GM20431 (cell line): Measurements from ENCODE around the gene ARHGEF28.

Source experiments
- in situ Hi-C: fragments of 300-500 bp; cut with MseI, MboI; formaldehyde crosslinking; loops from one replicate; pipeline ENCODE4 v1.15.0; 2020; ENCODE audit warnings: low sequenced_read_pairs; ENCODE audit not compliant: unreplicated experiment

Gene ARHGEF28

DNA sequence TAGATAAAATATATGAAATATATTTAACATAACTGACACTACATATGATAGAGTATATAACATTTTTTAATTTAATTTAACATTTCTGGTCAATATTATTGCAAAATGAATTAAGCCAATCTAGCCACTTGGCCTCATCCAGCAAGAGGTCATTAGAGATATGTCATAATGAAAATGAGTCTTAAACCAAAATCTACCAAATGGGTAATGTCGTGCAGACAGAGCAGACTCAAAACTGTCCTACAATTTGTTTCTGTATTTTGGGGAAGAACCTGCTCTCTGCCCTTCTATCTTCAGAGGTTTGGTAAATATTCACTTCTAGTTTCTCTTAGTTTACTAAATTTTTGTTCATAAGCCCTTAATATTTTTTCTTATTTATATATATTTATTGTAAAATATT is 61.4 kb downstream of the ARHGEF28 start:
- in situ Hi-C loops = no loop called here

DNA sequence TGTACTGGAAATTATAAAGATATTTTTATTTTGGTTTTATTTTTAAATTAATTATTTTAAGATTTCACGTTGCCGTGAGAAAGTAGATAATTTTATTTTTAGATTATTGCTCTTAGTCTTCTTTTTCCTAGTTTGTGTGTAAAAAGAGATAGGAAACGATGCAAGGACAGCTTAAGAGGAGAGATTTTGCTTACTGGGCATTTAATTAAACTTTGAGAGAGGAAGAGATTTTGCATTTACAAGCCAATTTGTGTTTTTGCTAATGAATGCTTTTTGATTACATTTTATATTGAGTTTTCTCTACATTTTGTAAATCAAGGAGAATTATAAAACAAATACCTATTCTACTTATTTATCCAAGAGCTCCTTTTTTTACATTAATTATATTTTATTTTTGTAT is 64.0 kb downstream of the ARHGEF28 start:
- in situ Hi-C loops = no loop called here

DNA sequence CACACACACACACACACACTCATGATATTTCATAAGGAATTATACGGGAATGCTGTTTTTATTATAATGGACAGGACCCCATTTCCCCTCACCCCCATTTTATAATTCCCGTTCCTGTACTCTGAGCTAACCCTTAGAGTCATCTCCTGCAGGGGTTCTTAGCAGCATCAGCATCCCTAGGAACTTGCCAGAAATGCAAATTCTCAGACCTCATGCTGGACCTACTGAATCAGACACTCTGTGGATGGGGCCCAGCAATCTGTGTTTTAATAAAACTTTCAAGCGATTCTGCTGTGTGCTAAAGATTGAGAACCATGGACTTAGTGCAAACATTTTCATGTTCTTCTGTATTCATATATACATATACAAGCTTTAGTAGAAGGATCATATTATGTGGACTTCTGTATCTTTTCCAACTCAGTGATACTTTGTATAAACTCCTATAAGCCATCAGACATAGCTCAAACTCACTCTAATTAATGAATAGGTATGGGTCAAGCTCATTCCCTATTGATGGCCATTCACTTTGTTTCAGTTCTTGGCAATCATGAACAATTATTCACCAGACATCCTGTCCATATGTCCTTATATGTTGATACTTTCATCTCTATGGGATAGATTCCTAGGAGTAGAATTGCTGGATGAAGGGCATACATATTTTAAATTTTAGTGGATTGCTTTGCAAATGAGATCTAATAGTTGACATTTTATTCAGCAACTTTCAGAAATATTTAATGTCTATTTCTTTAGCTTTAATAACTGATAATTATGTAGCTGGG is 65.5 kb downstream of the ARHGEF28 start:
- in situ Hi-C loops = no loop called here

DNA sequence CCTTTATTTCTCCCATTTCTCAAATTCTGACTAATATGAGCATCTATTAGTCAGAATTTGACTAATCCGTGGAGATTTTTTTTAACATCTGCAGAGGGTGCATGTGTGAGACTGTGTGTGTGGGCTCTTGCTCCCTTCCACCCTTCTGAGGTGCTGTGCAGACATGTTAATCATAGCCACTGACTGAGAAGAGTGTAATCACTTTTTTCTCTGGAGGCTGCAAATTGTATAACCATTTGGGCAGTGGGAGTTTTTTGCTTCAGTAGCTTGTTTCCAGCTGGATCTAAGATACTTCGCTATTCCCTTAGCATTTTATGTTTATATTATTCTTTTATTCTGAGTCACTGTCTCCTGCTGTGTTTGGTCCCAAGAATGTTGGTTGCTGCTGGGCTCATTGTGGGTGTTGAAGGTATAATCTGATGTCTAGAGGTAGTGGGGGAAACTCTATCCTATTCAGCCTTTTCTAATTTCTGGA is 66.2 kb downstream of the ARHGEF28 start:
- in situ Hi-C loops = no loop called here

DNA sequence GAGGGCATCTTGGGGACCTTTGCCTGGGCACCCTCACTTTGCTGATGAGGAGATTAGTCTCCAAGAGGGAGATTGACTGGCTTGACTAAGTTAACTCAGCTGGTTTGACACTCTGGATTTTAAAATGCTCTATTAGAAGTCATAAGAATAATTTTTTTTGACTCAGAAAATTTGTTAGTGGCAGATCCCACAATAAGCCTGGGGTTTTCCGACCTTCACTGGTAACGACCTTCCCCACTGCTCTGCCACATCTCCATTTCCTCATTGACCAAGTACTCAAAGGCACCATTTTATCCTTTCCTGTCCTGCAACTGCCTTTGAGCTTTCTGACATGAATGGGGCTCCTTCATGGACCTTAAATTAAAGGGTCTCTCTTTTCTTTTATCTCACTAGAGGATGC is 67.0 kb downstream of the ARHGEF28 start:
- in situ Hi-C loops = no loop called here

DNA sequence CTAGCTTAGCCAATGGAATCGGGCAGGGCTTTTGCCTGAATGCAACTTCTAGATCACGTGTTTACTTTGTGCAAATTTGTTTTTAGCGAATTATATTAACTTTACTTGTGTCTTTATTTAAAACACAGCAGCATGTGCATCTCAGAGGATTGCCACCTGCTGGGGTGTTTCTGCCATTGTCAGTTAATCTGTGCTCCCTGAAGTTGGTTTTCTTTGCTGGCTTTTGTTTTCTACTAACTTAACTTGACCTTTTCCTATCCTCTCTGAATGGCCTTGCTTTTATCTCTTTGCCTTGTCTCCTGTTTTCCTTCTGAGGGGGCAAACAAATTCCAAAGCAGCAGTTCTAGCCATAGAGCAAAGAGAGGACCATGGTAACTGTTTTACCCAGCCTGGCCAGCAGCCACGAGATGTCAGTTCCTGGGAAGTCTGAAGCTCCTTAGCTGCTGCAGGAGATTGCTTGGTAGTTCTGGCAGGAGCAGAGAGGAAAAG is 67.6 kb downstream of the ARHGEF28 start:
- in situ Hi-C loops = no loop called here

DNA sequence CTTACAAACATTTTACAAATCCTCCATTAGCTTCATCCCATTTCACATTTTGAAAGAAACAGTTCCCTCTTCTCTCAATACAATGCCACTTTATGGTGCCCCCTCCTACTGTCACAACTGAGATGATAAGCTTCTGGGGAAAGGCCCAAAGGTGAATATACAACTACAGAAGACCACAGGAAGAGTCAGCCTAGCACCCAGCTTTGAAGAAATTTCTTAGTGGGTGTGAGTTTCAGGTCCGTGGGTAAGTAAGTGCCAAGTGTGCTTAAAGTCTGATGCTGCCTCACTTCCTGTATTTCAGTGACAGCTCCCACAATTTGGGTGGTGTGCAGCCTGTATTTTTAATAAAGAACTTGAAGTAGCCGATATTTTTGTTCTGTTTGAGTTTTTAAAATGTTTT is 68.1 kb downstream of the ARHGEF28 start:
- in situ Hi-C loops = no loop called here

DNA sequence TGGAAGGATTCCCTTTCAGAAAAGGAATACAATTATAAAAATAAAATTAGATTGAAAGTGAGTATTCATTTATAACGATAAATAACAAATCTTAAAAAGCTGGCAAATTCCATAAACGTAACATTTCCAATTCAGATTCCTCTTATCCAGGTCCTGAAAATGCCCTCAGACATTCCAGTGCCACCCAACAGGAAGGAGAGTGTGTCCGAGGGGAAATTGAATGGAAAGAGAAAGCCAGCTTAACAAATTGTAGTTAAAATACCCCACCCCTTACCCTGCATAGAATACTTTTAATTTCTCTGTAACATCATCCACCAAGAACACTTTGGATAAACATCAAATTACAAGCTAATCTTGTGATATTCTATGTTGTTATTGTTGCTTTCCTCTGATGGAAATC is 72.0 kb downstream of the ARHGEF28 start:
- in situ Hi-C loops = no loop called here

DNA sequence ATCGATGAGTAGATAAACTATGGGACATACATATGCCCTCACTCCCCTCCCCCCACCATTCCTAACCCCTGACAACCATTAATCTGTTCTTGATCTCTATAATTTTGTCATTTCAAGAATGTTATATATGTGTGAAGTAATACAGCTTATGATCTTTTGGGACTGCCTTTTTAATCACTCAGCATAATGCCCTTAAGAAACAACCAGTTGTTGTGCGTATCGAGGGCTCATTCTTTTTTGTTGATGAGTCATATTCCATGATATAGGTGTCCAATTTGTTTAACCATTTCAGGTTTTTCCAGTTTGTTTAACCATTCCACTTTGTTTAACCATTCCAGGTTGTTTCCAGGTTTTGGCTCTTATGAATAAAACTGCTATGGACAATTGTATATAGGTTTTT is 75.6 kb downstream of the ARHGEF28 start:
- in situ Hi-C loops = no loop called here

DNA sequence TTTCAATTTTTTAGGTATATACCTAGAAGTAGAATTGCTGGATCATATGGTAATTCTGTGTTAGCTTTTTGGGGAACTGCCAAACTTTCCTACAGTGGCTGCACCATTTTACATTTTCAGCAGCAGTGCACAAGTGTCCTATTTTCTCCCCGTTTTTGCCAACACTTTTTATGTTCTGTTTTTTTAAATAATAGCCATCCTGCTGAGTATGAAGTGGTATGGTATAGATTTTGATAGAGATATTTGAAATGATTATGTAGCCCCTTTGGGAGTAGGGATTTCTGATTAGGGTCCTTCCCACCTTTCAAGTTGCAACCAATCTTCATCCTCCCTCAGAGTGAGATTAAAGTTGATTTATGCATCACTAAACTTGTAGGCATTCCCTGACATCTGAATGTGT is 76.5 kb downstream of the ARHGEF28 start:
- in situ Hi-C loops = no loop called here

DNA sequence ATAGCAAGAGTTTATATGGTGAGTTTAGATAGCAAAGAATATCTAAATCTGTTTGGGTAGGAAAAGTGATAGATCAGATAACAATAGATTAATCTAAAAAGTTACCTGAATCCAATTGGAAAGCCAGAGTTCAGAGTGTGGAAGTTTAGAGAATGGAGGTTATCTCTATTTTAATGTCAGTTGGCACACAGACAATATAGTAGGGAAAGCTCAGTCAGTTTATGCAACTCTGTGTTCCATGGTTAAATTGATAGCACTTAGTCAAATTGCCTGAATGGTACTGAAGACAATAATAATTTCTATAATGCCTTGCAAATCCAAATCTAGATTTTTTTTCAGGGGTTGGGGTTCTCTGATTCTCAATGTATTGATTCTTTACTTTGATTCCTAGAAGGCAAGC is 77.0 kb downstream of the ARHGEF28 start:
- in situ Hi-C loops = no loop called here

DNA sequence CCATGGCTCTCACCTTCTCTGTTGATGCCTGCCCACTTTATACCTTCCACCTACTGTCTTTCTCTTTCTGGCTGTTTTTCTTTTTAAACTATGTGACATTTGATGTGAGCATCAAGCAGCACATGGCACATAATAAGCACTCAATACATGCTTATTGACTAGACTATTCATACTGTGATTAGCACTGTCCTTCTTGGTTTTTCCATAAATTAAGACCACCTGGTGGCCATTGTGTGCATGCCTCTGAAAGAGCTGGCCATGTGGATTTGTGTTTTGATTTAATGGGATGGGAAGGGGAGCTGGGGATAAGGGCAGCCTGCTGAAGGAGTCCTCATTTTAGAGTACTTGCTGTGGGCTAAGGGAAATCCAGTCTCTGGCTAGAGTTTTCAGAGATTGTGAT is 79.4 kb downstream of the ARHGEF28 start:
- in situ Hi-C loops = no loop called here

DNA sequence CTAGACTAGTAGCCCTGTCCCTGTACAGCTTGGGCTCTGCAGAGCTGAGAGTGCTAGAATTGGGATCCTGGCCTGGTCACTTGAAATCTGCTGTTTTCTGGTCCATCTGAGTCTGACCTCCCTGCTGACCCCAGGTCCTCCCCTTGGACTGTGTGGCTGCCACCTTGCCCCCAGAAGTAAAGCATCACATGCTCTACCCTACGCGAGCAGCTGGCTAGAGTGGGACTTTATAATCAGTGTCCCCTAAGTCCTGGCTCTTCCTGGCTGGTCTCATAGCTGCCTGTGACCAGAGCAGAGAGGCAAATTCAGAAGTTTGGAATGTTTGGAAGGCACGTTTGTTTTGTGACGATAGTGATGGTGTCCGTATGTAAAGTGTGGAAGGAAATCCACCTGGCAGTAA is 81.0 kb downstream of the ARHGEF28 start:
- in situ Hi-C loops = no loop called here

DNA sequence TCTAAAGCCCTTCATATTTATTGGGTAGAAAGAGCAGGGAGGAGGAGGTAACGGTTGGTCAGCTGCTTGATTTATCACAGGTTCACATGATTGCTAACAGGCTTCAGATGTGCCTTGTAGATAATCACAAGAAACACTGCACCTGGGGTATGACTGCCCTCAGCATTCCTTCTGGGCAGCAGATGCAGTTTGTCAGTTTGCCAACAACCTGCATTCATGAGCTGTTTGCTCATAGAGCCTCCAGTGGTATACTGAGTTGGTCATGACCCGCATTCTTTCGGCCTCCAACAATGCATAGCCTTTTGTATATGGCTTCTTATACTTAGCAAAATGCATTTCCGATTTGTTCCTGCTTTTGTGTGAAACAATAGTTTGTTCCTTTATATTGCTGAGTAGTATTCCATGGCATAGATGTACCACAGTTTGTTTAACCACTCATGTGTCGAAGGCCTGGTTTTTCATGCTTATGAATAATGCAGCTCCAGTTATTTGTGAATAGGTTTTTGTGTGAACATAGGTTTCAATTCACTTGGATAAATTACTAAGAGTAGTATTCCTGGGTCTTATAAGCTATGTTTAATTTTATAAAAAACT is 83.6 kb downstream of the ARHGEF28 start:
- in situ Hi-C loops = no loop called here

DNA sequence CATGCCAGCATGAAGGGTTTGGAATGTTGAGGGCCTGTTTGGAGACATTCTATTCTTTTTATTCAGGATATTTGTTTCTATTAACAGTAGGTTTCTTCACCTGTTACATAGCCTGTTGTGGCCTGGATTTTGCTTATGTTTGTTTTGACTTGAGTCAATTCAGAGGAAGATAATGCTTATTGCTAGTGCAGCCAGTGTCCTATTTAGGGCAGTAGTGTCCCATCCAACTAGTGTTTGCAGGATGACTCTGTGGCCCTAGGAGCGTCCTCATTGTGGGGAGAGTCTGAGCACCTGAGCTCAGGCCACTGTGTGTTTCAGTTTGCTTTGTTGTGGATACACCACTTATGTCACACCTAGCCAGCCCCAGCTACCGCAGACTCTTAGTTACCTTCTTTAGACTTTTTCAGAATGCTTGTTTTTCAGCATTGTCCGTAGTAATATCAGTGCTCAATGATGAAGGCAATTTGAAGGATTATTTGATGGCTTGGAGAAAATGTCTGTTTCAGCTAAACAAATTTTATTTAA is 90.3 kb downstream of the ARHGEF28 start:
- in situ Hi-C loops = no loop called here

DNA sequence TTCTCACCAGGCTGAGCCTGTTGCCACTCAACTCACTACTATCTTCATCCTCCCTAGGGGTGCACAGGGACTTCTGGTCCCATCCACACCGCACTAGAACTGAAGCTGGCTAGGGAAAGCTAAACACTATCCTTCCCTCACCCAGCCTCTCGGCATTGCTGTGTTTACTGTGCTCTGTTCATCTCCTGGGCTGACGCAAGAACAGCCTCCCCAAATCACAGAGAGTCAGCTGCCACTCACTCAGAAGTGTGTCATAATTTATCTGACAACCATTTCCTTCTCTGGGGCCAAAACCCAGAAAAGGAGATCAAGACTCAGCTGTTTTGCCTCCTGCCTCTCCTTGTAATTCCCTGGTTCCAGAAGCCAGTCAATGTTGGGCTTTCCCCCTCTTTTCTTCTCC is 92.8 kb downstream of the ARHGEF28 start:
- in situ Hi-C loops = no loop called here

DNA sequence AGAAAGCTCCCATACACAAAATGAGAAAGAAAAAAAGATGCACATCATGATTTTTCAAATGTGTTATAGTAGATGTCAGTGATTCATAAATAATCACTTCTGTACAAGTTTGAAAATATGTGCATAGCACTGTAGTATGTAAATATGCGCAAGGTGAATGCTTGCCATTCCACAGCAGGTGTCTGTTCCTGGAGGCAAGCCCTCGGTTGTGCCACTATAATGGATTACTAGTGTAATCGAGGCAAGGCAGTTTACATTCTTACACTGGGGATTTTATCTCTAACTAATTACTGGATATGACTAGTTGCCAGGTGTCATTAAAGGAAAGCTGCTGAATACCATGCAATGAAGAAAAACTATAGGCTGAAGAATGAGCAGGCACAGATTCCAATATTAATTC is 93.6 kb downstream of the ARHGEF28 start:
- in situ Hi-C loops = no loop called here

DNA sequence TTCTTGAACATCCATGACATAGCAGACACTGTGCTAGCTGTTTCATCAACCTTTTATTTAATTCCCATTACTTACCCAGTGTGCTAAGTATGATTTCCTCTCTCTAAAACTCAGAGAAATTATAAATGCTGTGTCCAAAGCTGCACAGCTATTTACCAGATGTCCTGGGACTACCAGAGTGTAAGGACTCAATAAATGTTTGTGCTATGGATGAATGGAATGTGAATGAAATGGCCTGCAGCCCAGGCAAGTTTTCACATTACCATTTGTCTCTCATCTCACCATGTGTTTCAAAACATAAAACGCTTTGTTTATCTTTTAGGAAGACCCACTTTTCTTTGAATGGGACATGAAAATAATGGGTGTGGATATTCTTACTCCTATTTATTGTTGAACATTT is 96.2 kb downstream of the ARHGEF28 start:
- in situ Hi-C loops = no loop called here

DNA sequence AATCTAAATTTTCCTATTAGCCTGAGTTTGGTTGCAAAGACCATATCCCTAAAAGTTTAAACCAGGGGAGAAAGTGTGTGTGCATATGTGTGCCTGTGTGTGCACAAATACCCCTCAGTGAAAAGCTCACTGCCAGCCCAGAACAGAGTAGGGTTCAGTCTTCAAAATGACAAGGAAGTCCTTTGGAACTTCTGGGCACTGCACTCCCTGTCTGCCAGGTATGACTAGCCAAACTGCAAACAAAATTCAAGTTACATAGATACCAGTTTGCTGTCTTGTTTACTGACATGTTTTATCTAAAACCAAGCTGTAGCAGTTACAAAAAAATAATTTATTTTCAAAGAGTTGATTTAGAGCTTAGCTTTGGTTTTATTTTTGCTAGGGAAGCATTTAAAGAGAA is 100.1 kb downstream of the ARHGEF28 start:
- in situ Hi-C loops = no loop called here

DNA sequence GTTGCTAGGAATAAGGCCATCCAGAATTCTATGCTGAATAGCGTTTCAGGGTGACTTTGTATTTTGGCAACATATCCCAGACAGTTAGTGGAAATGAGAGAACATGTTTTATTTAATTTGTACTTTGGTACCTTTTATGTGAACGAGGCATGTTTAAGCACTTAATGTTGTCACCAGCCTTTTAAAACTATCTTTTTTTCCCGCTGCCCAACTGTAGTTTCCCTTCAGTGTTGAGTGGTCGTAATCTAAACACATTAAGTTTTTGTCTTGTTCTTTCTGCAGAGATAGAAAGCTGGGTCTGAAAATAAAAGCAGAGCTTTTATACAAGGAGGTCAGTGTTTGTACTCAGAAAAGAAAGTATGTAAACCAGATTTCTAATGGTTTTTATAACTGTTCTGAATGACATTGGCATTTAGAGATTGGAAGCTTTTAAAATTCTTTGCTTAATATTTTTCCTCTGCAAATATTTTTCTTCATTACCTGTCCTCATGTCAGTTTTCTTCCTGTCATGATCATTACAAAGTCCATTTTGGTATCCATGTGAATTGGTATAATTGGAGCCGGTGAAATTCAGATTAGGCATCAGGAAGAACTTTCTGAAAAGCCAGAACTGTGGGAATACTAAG is 100.7 kb downstream of the ARHGEF28 start:
- in situ Hi-C loops = no loop called here

DNA sequence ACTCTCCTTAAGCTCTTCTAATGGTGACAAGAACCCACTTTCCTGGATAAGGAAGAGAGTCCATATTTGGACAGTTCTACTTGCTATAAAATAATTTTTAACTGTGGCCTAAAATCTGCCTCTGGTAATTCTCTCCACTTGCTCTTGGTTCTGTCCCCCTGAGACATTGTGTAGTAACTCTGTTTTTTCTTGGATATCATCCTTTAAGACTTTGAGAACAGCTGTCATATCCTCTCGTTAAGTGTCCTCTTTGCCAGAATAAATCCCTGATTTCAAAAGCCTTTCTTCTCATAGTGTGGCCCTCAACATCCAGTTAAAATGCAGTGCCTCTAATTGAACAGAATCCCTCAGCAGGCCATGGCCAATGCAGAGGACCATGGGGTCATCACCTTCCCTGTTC is 101.5 kb downstream of the ARHGEF28 start:
- in situ Hi-C loops = no loop called here
